ENCODE measurements around the gene C2CD4B.

C2CD4B gene

GRCh38 chr15:62120776-62121175 lies 44.3 kb downstream of the C2CD4B start:
- no peaks in the 10 kb centered on the region for H3K9me3 ChIP-seq (replicated peaks in 1 of 2; ENCODE audit: control insufficient read depth in 2 of 2, insufficient read depth in 1 of 2, low read depth in 1 of 2, low read length in 2 of 2)
- H3K27ac ChIP-seq (replicated peaks; ENCODE audit: low read length), result no peak overlapping the region
- H3K27me3 ChIP-seq (ENCODE audit: control insufficient read depth in 3 of 3, insufficient read depth in 3 of 3, low read depth in 1 of 3, low read length in 3 of 3), result no peaks in the 10 kb centered on the region
- H4K8ac ChIP-seq (ENCODE audit: low read depth, low read length), result no peak overlapping the region
- no peak overlapping the region for H2BK5ac ChIP-seq (ENCODE audit: low read length)
- H3K18ac ChIP-seq (ENCODE audit: low read length), result no peak overlapping the region
- no peak overlapping the region for H2AK5ac ChIP-seq (ENCODE audit: low read depth, low read length)
- H3K36me3 ChIP-seq (replicated peaks in 1 of 2; ENCODE audit: control insufficient read depth in 2 of 2, insufficient read depth in 2 of 2, low read length in 2 of 2), result no peaks in the 10 kb centered on the region
- no peak for DNase-seq (ENCODE audit: low spot score)
- no peak overlapping the region for H3K14ac ChIP-seq (ENCODE audit: low read length)
- H3K4ac ChIP-seq (ENCODE audit: low read length), result no peak overlapping the region
- H3K9ac ChIP-seq (ENCODE audit: low read depth, low read length, poor library complexity), result no peak overlapping the region
- no CpG with 5 or more reads among the region's 5 CpGs for WGBS, 2 donors (ENCODE audit: extremely low coverage in 2 of 2, insufficient read length in 2 of 2, insufficient replicate concordance in 1 of 2)
- H3K4me3 ChIP-seq (ENCODE audit: low read length in 2 of 2), result no peak overlapping the region
- no peak overlapping the region for H3K4me2 ChIP-seq (ENCODE audit: insufficient read depth, low read length, poor library complexity, severe bottlenecking)
- H2AFZ ChIP-seq (ENCODE audit: low read length), result no peak overlapping the region
- peaks cover 2 to 4% of the 10 kb centered on the region in 2 donors for H3K4me1 ChIP-seq (ENCODE audit: control insufficient read depth in 2 of 2, insufficient read depth in 1 of 2, low read depth in 1 of 2, low read length in 2 of 2)
- no peak overlapping the region for H4K91ac ChIP-seq (ENCODE audit: low read depth, low read length, poor library complexity)
- no peak overlapping the region for H3K23ac ChIP-seq (ENCODE audit: low read depth, low read length, poor library complexity)
- no peaks in the 10 kb centered on the region for H3K79me1 ChIP-seq (ENCODE audit: low read depth, low read length)
- H2BK120ac ChIP-seq (ENCODE audit: low read depth, low read length), result no peak overlapping the region
- no peak overlapping the region for H2BK15ac ChIP-seq (ENCODE audit: low read length)
- H2BK12ac ChIP-seq (ENCODE audit: low read length), result no peak overlapping the region

GRCh38 chr15:62119874-62120273 lies 45.2 kb downstream of the C2CD4B start:
- Histone ChIP-seq H3K9me3 (replicated peaks in 1 of 2; ENCODE audit: control insufficient read depth in 2 of 2, insufficient read depth in 1 of 2, low read depth in 1 of 2, low read length in 2 of 2) (no peaks in the 10 kb centered on the region), H3K79me1 (ENCODE audit: low read depth, low read length) (no peaks in the 10 kb centered on the region), H2AK5ac (ENCODE audit: low read depth, low read length) (no peak overlapping the region), H3K27me3 (ENCODE audit: control insufficient read depth in 3 of 3, insufficient read depth in 3 of 3, low read depth in 1 of 3, low read length in 3 of 3) (no peaks in the 10 kb centered on the region), H4K8ac (ENCODE audit: low read depth, low read length) (no peak overlapping the region), H2BK5ac (ENCODE audit: low read length) (no peak overlapping the region), H2AFZ (ENCODE audit: low read length) (no peak overlapping the region), H3K4me2 (ENCODE audit: insufficient read depth, low read length, poor library complexity, severe bottlenecking) (no peak overlapping the region), H3K4me1 (ENCODE audit: control insufficient read depth in 2 of 2, insufficient read depth in 1 of 2, low read depth in 1 of 2, low read length in 2 of 2) (peaks cover 2 to 4% of the 10 kb centered on the region in 2 donors), H3K23ac (ENCODE audit: low read depth, low read length, poor library complexity) (no peak overlapping the region), H4K91ac (ENCODE audit: low read depth, low read length, poor library complexity) (no peak overlapping the region), H3K14ac (ENCODE audit: low read length) (no peak overlapping the region), H2BK12ac (ENCODE audit: low read length) (no peak overlapping the region), H2BK120ac (ENCODE audit: low read depth, low read length) (no peak overlapping the region), H2BK15ac (ENCODE audit: low read length) (no peak overlapping the region), H3K36me3 (replicated peaks in 1 of 2; ENCODE audit: control insufficient read depth in 2 of 2, insufficient read depth in 2 of 2, low read length in 2 of 2) (no peaks in the 10 kb centered on the region), H3K4me3 (ENCODE audit: low read length in 2 of 2) (no peak overlapping the region), H3K9ac (ENCODE audit: low read depth, low read length, poor library complexity) (no peak overlapping the region), H3K4ac (ENCODE audit: low read length) (no peak overlapping the region), H3K27ac (replicated peaks; ENCODE audit: low read length) (no peak overlapping the region), H3K18ac (ENCODE audit: low read length) (no peak overlapping the region)
- DNase-seq (ENCODE audit: low spot score), result no peak
- no CpG with 5 or more reads among the region's 3 CpGs for WGBS, 2 donors (ENCODE audit: extremely low coverage in 2 of 2, insufficient read length in 2 of 2, insufficient replicate concordance in 1 of 2)

GRCh38 chr15:62119227-62119864 lies 45.7 kb downstream of the C2CD4B start:
- no peaks in the 10 kb centered on the region for H3K79me1 ChIP-seq (ENCODE audit: low read depth, low read length)
- H3K27ac ChIP-seq (replicated peaks; ENCODE audit: low read length), result no peak overlapping the region
- H3K9ac ChIP-seq (ENCODE audit: low read depth, low read length, poor library complexity), result no peak overlapping the region
- H2AK5ac ChIP-seq (ENCODE audit: low read depth, low read length), result no peak overlapping the region
- H3K14ac ChIP-seq (ENCODE audit: low read length), result no peak overlapping the region
- H3K9me3 ChIP-seq (replicated peaks in 1 of 2; ENCODE audit: control insufficient read depth in 2 of 2, insufficient read depth in 1 of 2, low read depth in 1 of 2, low read length in 2 of 2), result no peaks in the 10 kb centered on the region
- H2BK12ac ChIP-seq (ENCODE audit: low read length), result no peak overlapping the region
- no peak overlapping the region for H3K4me2 ChIP-seq (ENCODE audit: insufficient read depth, low read length, poor library complexity, severe bottlenecking)
- no peak overlapping the region for H2BK15ac ChIP-seq (ENCODE audit: low read length)
- no peak overlapping the region for H3K23ac ChIP-seq (ENCODE audit: low read depth, low read length, poor library complexity)
- H3K36me3 ChIP-seq (replicated peaks in 1 of 2; ENCODE audit: control insufficient read depth in 2 of 2, insufficient read depth in 2 of 2, low read length in 2 of 2), result no peaks in the 10 kb centered on the region
- no peak for DNase-seq (ENCODE audit: low spot score)
- H4K91ac ChIP-seq (ENCODE audit: low read depth, low read length, poor library complexity), result no peak overlapping the region
- peaks cover 2 to 4% of the 10 kb centered on the region in 2 donors for H3K4me1 ChIP-seq (ENCODE audit: control insufficient read depth in 2 of 2, insufficient read depth in 1 of 2, low read depth in 1 of 2, low read length in 2 of 2)
- H2BK120ac ChIP-seq (ENCODE audit: low read depth, low read length), result no peak overlapping the region
- no peak overlapping the region for H3K18ac ChIP-seq (ENCODE audit: low read length)
- no CpG with 5 or more reads among the region's 7 CpGs for WGBS, 2 donors (ENCODE audit: extremely low coverage in 2 of 2, insufficient read length in 2 of 2, insufficient replicate concordance in 1 of 2)
- no peaks in the 10 kb centered on the region for H3K27me3 ChIP-seq (ENCODE audit: control insufficient read depth in 3 of 3, insufficient read depth in 3 of 3, low read depth in 1 of 3, low read length in 3 of 3)
- H2BK5ac ChIP-seq (ENCODE audit: low read length), result no peak overlapping the region
- H4K8ac ChIP-seq (ENCODE audit: low read depth, low read length), result no peak overlapping the region
- no peak overlapping the region for H3K4ac ChIP-seq (ENCODE audit: low read length)
- H3K4me3 ChIP-seq (ENCODE audit: low read length in 2 of 2), result no peak overlapping the region
- peak overlapping the region; percentile 64 for H2AFZ ChIP-seq (ENCODE audit: low read length)

- DNase-seq (ENCODE audit: low spot score), result no peak
- no peaks in the 10 kb centered on the region for H3K27me3 ChIP-seq (ENCODE audit: control insufficient read depth in 3 of 3, insufficient read depth in 3 of 3, low read depth in 1 of 3, low read length in 3 of 3)
- H2BK12ac ChIP-seq (ENCODE audit: low read length), result no peak overlapping the region
- H4K91ac ChIP-seq (ENCODE audit: low read depth, low read length, poor library complexity), result no peak overlapping the region
- H3K79me1 ChIP-seq (ENCODE audit: low read depth, low read length), result no peaks in the 10 kb centered on the region
- no peak overlapping the region for H3K4me3 ChIP-seq (ENCODE audit: low read length in 2 of 2)
- H3K9me3 ChIP-seq (replicated peaks in 1 of 2; ENCODE audit: control insufficient read depth in 2 of 2, insufficient read depth in 1 of 2, low read depth in 1 of 2, low read length in 2 of 2), result no peaks in the 10 kb centered on the region
- H3K36me3 ChIP-seq (replicated peaks in 1 of 2; ENCODE audit: control insufficient read depth in 2 of 2, insufficient read depth in 2 of 2, low read length in 2 of 2), result no peaks in the 10 kb centered on the region
- no CpG with 5 or more reads among the region's 7 CpGs for WGBS, 2 donors (ENCODE audit: extremely low coverage in 2 of 2, insufficient read length in 2 of 2, insufficient replicate concordance in 1 of 2)
- no peak overlapping the region for H2BK15ac ChIP-seq (ENCODE audit: low read length)
- no peak overlapping the region for H3K14ac ChIP-seq (ENCODE audit: low read length)
- no peak overlapping the region for H3K9ac ChIP-seq (ENCODE audit: low read depth, low read length, poor library complexity)
- H3K18ac ChIP-seq (ENCODE audit: low read length), result no peak overlapping the region
- peak overlapping the region; percentile 64 for H2AFZ ChIP-seq (ENCODE audit: low read length)
- no peak overlapping the region for H3K23ac ChIP-seq (ENCODE audit: low read depth, low read length, poor library complexity)
- H3K27ac ChIP-seq (replicated peaks; ENCODE audit: low read length), result no peak overlapping the region
- peaks cover 2 to 4% of the 10 kb centered on the region in 2 donors for H3K4me1 ChIP-seq (ENCODE audit: control insufficient read depth in 2 of 2, insufficient read depth in 1 of 2, low read depth in 1 of 2, low read length in 2 of 2)
- no peak overlapping the region for H2BK120ac ChIP-seq (ENCODE audit: low read depth, low read length)
- H3K4me2 ChIP-seq (ENCODE audit: insufficient read depth, low read length, poor library complexity, severe bottlenecking), result no peak overlapping the region
- no peak overlapping the region for H3K4ac ChIP-seq (ENCODE audit: low read length)
- no peak overlapping the region for H2AK5ac ChIP-seq (ENCODE audit: low read depth, low read length)
- no peak overlapping the region for H4K8ac ChIP-seq (ENCODE audit: low read depth, low read length)
- H2BK5ac ChIP-seq (ENCODE audit: low read length), result no peak overlapping the region
Measured at GRCh38 chr15:62118520-62119226, 46.4 kb downstream of the C2CD4B start.
